GM23338 (cell line): Measurements from ENCODE around the gene CBLIF. TPM values are rescaled to one million over a fixed set of nuclear protein-coding genes. Genes with fewer than 3 reads are reported as not detected.

Experiments used
- ATAC-seq: fragments of 200-7000 bp; cut with Tn5 transposase; 3 replicates; pipeline ENCODE4 v1.9.1; 2020
- DNase-seq: peaks from one replicate; pipeline ENCODE4 v3.0.0-alpha.2; 2015; ENCODE audit warnings: low spot score
- H2AFZ ChIP-seq: fragments of 200-600 bp; sonication (generic); 2 replicates; pipeline ENCODE4 v1.8.0; 2016; ENCODE audit warnings: antibody characterized with exemption, mild to moderate bottlenecking, moderate library complexity
- H3F3A ChIP-seq: fragments of 200-600 bp; sonication (generic); replicated peaks from 2 replicates; pipeline ENCODE4 v1.8.0; 2017; ENCODE audit warnings: antibody characterized with exemption, mixed run types, low read depth
- H3K27ac ChIP-seq: fragments of 200-600 bp; sonication (generic); 2 replicates; pipeline ENCODE4 v1.6.1; 2016; ENCODE audit warnings: low read depth
- H3K27me3 ChIP-seq: fragments of 200-600 bp; sonication (generic); 2 replicates; pipeline ENCODE4 v1.8.0; 2016; ENCODE audit warnings: mild to moderate bottlenecking, mixed run types, moderate library complexity; ENCODE audit not compliant: insufficient read depth
- H3K36me3 ChIP-seq: fragments of 200-600 bp; sonication (generic); 2 replicates; pipeline ENCODE4 v1.8.0; 2016; ENCODE audit warnings: mild to moderate bottlenecking; ENCODE audit not compliant: insufficient read depth
- H3K4me1 ChIP-seq: fragments of 200-600 bp; sonication (generic); 2 replicates; pipeline ENCODE4 v1.8.0; 2016; ENCODE audit warnings: mild to moderate bottlenecking, moderate library complexity; ENCODE audit not compliant: insufficient read depth
- H3K4me2 ChIP-seq: fragments of 200-600 bp; sonication (generic); 2 replicates; pipeline ENCODE4 v1.7.1; 2017; ENCODE audit warnings: mixed run types
- H3K4me3 ChIP-seq: fragments of 200-600 bp; sonication (generic); 2 replicates; pipeline ENCODE4 v1.6.1; 2016; ENCODE audit warnings: mixed run types
- H3K79me2 ChIP-seq: fragments of 200-600 bp; sonication (generic); replicated peaks from 2 replicates; pipeline ENCODE4 v1.8.0; 2017; ENCODE audit warnings: mild to moderate bottlenecking; ENCODE audit not compliant: insufficient read depth
- H3K9me2 ChIP-seq: fragments of 200-600 bp; sonication (generic); 2 replicates; pipeline ENCODE4 v1.8.0; 2017; ENCODE audit not compliant: insufficient read depth
- H4K20me1 ChIP-seq: fragments of 200-600 bp; sonication (generic); replicated peaks from 2 replicates; pipeline ENCODE4 v1.8.0; 2017; ENCODE audit warnings: mild to moderate bottlenecking; ENCODE audit not compliant: insufficient read depth
- H3K27ac Mint-ChIP-seq: 2 replicates; pipeline ENCODE4 v1.8.0; 2020; ENCODE audit warnings: inconsistent platforms, mild to moderate bottlenecking, moderate library complexity, mixed read lengths
- H3K27me3 Mint-ChIP-seq: 3 replicates; pipeline ENCODE4 v1.8.0; 2022; ENCODE audit warnings: low read depth, mild to moderate bottlenecking, moderate library complexity, mixed read lengths, inconsistent platforms; ENCODE audit not compliant: insufficient read depth, poor library complexity
- H3K36me3 Mint-ChIP-seq: 3 replicates; pipeline ENCODE4 v1.8.0; 2021; ENCODE audit warnings: low read depth, mild to moderate bottlenecking, inconsistent platforms, moderate library complexity, mixed read lengths
- H3K4me1 Mint-ChIP-seq: 3 replicates; pipeline ENCODE4 v1.8.0; 2020; ENCODE audit warnings: mild to moderate bottlenecking, inconsistent platforms, mixed read lengths
- H3K4me3 Mint-ChIP-seq: 3 replicates; pipeline ENCODE4 v1.8.0; 2021; ENCODE audit warnings: moderate library complexity, mild to moderate bottlenecking, inconsistent platforms, mixed read lengths
- H3K9me3 Mint-ChIP-seq: 3 replicates; pipeline ENCODE4 v1.8.0; 2020; ENCODE audit warnings: moderate library complexity, mild to moderate bottlenecking, inconsistent platforms, mixed read lengths
- ETS1 ChIP-seq: IDR thresholded peaks from 2 replicates; pipeline ENCODE4 v1.6.1; 2016; ENCODE audit warnings: antibody characterized with exemption
- JUNB ChIP-seq: IDR thresholded peaks from one replicate; pipeline ENCODE4 v1.6.1; 2016; ENCODE audit warnings: antibody characterized with exemption; ENCODE audit not compliant: unreplicated experiment
- NANOG ChIP-seq: IDR thresholded peaks from 2 replicates; pipeline ENCODE4 v1.6.1; 2016; ENCODE audit warnings: antibody characterized with exemption, borderline replicate concordance
- POLR2AphosphoS5 ChIP-seq: IDR thresholded peaks from 2 replicates; pipeline ENCODE4 v1.6.1; 2016; ENCODE audit warnings: antibody characterized with exemption, low read depth
- ZNF331 ChIP-seq: fragments of 250-450 bp; sonication (Bioruptor Pico); IDR thresholded peaks from 2 replicates; pipeline ENCODE4 v1.5.0; 2020; ENCODE audit warnings: low read depth, mild to moderate bottlenecking, moderate library complexity
- ZNF462 ChIP-seq: fragments of 250-450 bp; sonication (Bioruptor Pico); IDR thresholded peaks from 2 replicates; pipeline ENCODE4 v1.5.0; 2020; ENCODE audit warnings: mild to moderate bottlenecking, moderate library complexity
- polyA plus RNA-seq: library from polyadenylated mRNA; unstranded; fragments of >200 nt; fragmentation: Nextera tagmentation; extraction: Ambion mirVana; gene quantifications from 2 replicates; pipeline ENCODE4 v1.2.1, GENCODE V29; 2016
- total RNA-seq: library from RNA; depleted of rRNA; stranded (reverse); fragments of >200 nt; shearing (Covaris generic); gene quantifications from 2 replicates; pipeline ENCODE4 v1.2.3, GENCODE V29; 2014

The CBLIF gene
- total and polyA plus RNA-seq, 2 experiments from 2014 or later, result not detected

- no peak for TF ChIP-seq ZNF462 (CRISPR knock-in tag)
- no peak for TF ChIP-seq NANOG
- no peak for TF ChIP-seq POLR2AphosphoS5
- no peak for TF ChIP-seq ZNF331 (CRISPR knock-in tag)
Measured at GRCh38 chr11:59877325-59877724, 32.0 kb upstream of the CBLIF start (continued).

GRCh38 chr11:59875856-59876519 lies 30.7 kb upstream of the CBLIF start:
- Histone ChIP-seq H3K36me3 (no peaks in the 10 kb centered on the region), H3K4me2 (no peak overlapping the region), H4K20me1 (no peaks in the 10 kb centered on the region), H3K4me1 (peaks cover 13% of the 10 kb centered on the region), H3K27me3 (no peaks in the 10 kb centered on the region), H3F3A (no peaks in the 10 kb centered on the region), H3K79me2 (no peaks in the 10 kb centered on the region), H3K9me2 (peaks cover 10% of the 10 kb centered on the region), H2AFZ (no peak overlapping the region), H3K27ac (no peak overlapping the region), H3K4me3 (no peak overlapping the region)
- DNase-seq (no peak), ATAC-seq (no peak)
- Mint-ChIP-seq H3K4me3 (no peak overlapping the region), H3K27ac (no peak overlapping the region), H3K36me3 (no peaks in the 10 kb centered on the region), H3K4me1 (peaks cover 19% of the 10 kb centered on the region), H3K9me3 (no peaks in the 10 kb centered on the region), H3K27me3 (peaks cover 1% of the 10 kb centered on the region)
- TF ChIP-seq JUNB, result no peak
- no peak for TF ChIP-seq NANOG
- TF ChIP-seq ETS1, result no peak
- no peak for TF ChIP-seq ZNF462 (CRISPR knock-in tag)
